Right atrium auricular region (tissue), 2 donors: ENCODE measurements around the gene LCE4A. TPM values are rescaled to one million over a fixed set of nuclear protein-coding genes. Genes with fewer than 3 reads are reported as not detected.
"Not testable (repeated sequence)": the region's sequence is repeated elsewhere in the genome, so short reads cannot be mapped to it uniquely, and the experiment has no call there.

Source experiments
- DNase-seq: peaks from one replicate; pipeline ENCODE4 v3.0.0-alpha.2; 2019; ENCODE audit warnings: low spot score
- H3K27ac ChIP-seq, 2 donors: fragments of 200-600 bp; sonication (generic); 1 replicate in 1 of 2; 2 replicates in 1 of 2; pipeline ENCODE4 v1.5.1; 2016 to 2019
- H3K27me3 ChIP-seq, 2 donors: fragments of 200-600 bp; sonication (generic); one replicate each; pipeline versions ENCODE4 v1.5.1 to v1.6.0; 2017 to 2019
- H3K36me3 ChIP-seq: fragments of 200-600 bp; sonication (generic); one replicate; pipeline ENCODE4 v1.5.1; 2016
- H3K4me1 ChIP-seq, 2 donors: fragments of 200-600 bp; sonication (generic); one replicate each; pipeline versions ENCODE4 v1.5.1 to v1.6.0; 2017 to 2019
- H3K4me3 ChIP-seq, 2 donors: fragments of 200-600 bp; sonication (generic); 1 replicate in 1 of 2; 2 replicates in 1 of 2; pipeline ENCODE4 v1.5.1; 2017 to 2019; ENCODE audit warnings: mild to moderate bottlenecking in 1 of 2, moderate library complexity in 1 of 2
- H3K9me3 ChIP-seq, 2 donors: fragments of 200-600 bp; sonication (generic); one replicate each; pipeline ENCODE4 v1.5.1; 2019
- CTCF ChIP-seq, 2 donors: fragments of 200-600 bp; sonication (generic); IDR thresholded peaks; one replicate each; pipeline ENCODE4 v1.5.1; 2019; ENCODE audit warnings: antibody characterized with exemption in 2 of 2
- total RNA-seq, 2 donors: library from RNA; depleted of rRNA; stranded (reverse); fragments of >200 nt; gene quantifications; one replicate each; pipeline ENCODE4 v1.1.0, GENCODE V29; 2016

The LCE4A gene
- total RNA-seq, 2 donors from 2014 or later: not detected

GRCh38 chr1:152679459-152679858, 28.5 kb upstream of the LCE4A start:
- Histone ChIP-seq H3K27me3 (no peaks in the 10 kb centered on the region), H3K27ac (no peak overlapping the region), H3K9me3 (peaks cover 0 to 3% of the 10 kb centered on the region in 2 donors), H3K4me1 (no peaks in the 10 kb centered on the region), H3K4me3 (no peak overlapping the region), H3K36me3 (no peaks in the 10 kb centered on the region)
- no peak for TF ChIP-seq CTCF (IDR thresholded peaks at IDR 0.05)
- DNase-seq: no peak

- Histone ChIP-seq H3K9me3 (peaks cover 0 to 3% of the 10 kb centered on the region in 2 donors), H3K27me3 (no peaks in the 10 kb centered on the region), H3K4me1 (no peaks in the 10 kb centered on the region), H3K27ac (no peak overlapping the region), H3K4me3 (no peak overlapping the region), H3K36me3 (no peaks in the 10 kb centered on the region)
- TF ChIP-seq CTCF (IDR thresholded peaks at IDR 0.05): no peak
- DNase-seq: no peak
These were observed 26.3 kb upstream of the LCE4A start for GRCh38 chr1:152681616-152682015.

GRCh38 chr1:152683846-152684245, 24.1 kb upstream of the LCE4A start:
- peaks cover 0 to 3% of the 10 kb centered on the region in 2 donors for H3K9me3 ChIP-seq
- TF ChIP-seq CTCF (IDR thresholded peaks at IDR 0.05): no peak
- no peak for DNase-seq
- H3K27ac ChIP-seq: no peak overlapping the region
- no peaks in the 10 kb centered on the region for H3K36me3 ChIP-seq
- no peak overlapping the region for H3K4me3 ChIP-seq
- H3K4me1 ChIP-seq: no peaks in the 10 kb centered on the region
- no peaks in the 10 kb centered on the region for H3K27me3 ChIP-seq

- H3K27me3 ChIP-seq, H3K9me3 ChIP-seq, DNase-seq, H3K27ac ChIP-seq, H3K4me1 ChIP-seq, H3K4me3 ChIP-seq, H3K36me3 ChIP-seq: not testable (repeated sequence)
These were observed 22.1 kb upstream of the LCE4A start, which contains the start of gene LCE2B for GRCh38 chr1:152685823-152686222. TSS of gene LCE2B (plus strand) at chr1:152686123. CDS start at chr1:152686844, 721 bp downstream.

GRCh38 chr1:152697701-152698600, 10.0 kb upstream of the LCE4A start, which contains the start of gene LCE2A:
TSS of gene LCE2A (plus strand) at chr1:152698345. CDS start at chr1:152698902, 557 bp downstream.
- Histone ChIP-seq H3K36me3 (no peaks in the 10 kb centered on the region), H3K4me1 (no peaks in the 10 kb centered on the region), H3K9me3 (no peaks in the 10 kb centered on the region), H3K27ac (no peak within 1 kb of the TSS), H3K4me3 (no peak within 1 kb of the TSS), H3K27me3 (no peaks in the 10 kb centered on the region)
- DNase-seq: no peak
- no peak for TF ChIP-seq CTCF (IDR thresholded peaks at IDR 0.05)

- Histone ChIP-seq H3K27ac (no peak overlapping the region), H3K4me1 (no peaks in the 10 kb centered on the region), H3K36me3 (no peaks in the 10 kb centered on the region), H3K9me3 (no peaks in the 10 kb centered on the region), H3K4me3 (no peak overlapping the region), H3K27me3 (no peaks in the 10 kb centered on the region)
- DNase-seq: no peak
- TF ChIP-seq CTCF (IDR thresholded peaks at IDR 0.05): no peak
These were observed 8.2 kb upstream of the LCE4A start for GRCh38 chr1:152699746-152700145.
